ENCODE data around the gene CCDC192.

Gene CCDC192

DNA sequence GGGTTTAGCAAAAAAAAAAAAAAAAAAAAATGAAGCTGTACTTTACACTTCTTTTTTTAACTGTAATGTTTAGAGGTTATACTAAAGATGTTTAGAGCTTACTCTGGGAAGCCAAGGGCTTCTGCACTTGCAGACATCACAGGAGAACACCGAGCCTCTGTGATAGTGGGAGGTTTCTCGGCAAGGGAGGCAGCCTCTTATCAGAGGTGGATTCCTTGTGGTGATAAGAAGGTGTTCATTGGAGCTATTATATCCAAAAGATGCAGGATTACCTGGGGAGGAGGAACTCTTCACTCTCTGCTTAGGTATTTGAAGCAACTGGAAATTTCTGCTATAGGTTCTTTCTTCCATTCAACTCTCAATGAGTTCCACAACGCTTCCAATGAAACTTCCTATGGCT lies 209.2 kb downstream of the CCDC192 start:
- H3K9me3 ChIP-seq (ENCODE audit: insufficient read depth, low read length) = no peaks in the 10 kb centered on the region
- H3K36me3 ChIP-seq (ENCODE audit: insufficient read depth, insufficient read length, low read length) = no peaks in the 10 kb centered on the region
- TF ChIP-seq YY1 (IDR thresholded peaks at IDR 0.05; ENCODE audit: insufficient read depth, insufficient read length) (no peak), SUZ12 (IDR thresholded peaks at IDR 0.05; ENCODE audit: extremely low read depth, insufficient read depth, insufficient read length) (no peak), ZNF274 (IDR thresholded peaks at IDR 0.05; ENCODE audit: low read depth, low read length) (no peak)
- H3K9ac ChIP-seq (ENCODE audit: insufficient read length, low read depth) = no peak overlapping the region
- H3K27me3 ChIP-seq (ENCODE audit: insufficient read depth, insufficient read length) = no peaks in the 10 kb centered on the region
- no peaks in the 10 kb centered on the region for H3K4me1 ChIP-seq (ENCODE audit: insufficient read depth, insufficient read length)
- no peak for DNase-seq (ENCODE audit: low read depth, low spot score)
- H3K4me3 ChIP-seq (ENCODE audit: insufficient read length, low read depth) = no peak overlapping the region

- Histone ChIP-seq H3K36me3 (ENCODE audit: insufficient read depth, insufficient read length, low read length) (no peaks in the 10 kb centered on the region), H3K27me3 (ENCODE audit: insufficient read depth, insufficient read length) (no peaks in the 10 kb centered on the region), H3K4me1 (ENCODE audit: insufficient read depth, insufficient read length) (no peaks in the 10 kb centered on the region), H3K4me3 (ENCODE audit: insufficient read length, low read depth) (no peak overlapping the region), H3K9ac (ENCODE audit: insufficient read length, low read depth) (no peak overlapping the region), H3K9me3 (ENCODE audit: insufficient read depth, low read length) (no peaks in the 10 kb centered on the region)
- DNase-seq (ENCODE audit: low read depth, low spot score) = no peak
- TF ChIP-seq YY1 (IDR thresholded peaks at IDR 0.05; ENCODE audit: insufficient read depth, insufficient read length) (no peak), SUZ12 (IDR thresholded peaks at IDR 0.05; ENCODE audit: extremely low read depth, insufficient read depth, insufficient read length) (no peak), ZNF274 (IDR thresholded peaks at IDR 0.05; ENCODE audit: low read depth, low read length) (no peak)
Observed at GRCh38 chr5:127916885-127917573, 213.8 kb downstream of the CCDC192 start.

DNA sequence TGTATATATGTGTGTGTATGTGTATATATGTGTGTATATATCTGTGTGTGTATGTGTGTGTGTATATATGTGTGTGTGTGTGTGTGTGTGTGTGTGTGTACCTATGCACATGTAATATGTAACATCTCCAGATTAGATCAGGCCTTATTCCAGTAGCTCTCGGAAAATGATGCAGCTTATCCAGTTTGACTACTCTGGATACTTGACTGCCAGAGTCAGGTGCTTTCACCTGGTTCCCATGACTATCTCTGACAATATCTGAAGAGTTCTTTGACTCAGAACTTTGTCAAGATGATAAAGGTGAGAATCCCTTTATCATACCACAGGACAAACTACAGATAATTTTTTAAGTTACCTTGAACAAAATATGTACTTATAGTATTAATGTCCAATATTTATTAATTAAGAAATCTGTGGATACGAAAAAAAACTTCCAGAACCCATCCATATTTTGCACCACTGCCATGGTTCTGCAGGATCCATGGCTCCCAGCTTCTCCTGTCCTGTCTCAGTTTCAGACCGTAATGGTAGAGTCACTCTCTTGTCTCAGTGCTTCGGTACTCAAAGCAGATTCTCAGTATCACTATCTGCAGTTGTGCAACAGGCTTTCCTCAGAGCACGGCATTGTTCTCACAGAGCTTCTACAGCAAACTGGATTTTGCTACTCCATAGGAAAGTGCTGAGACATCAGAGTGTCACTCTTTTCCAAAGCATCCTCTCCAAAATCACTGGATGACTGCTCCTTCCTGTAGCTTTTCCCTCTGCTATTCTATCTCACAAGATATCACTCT lies 216.0 kb downstream of the CCDC192 start:
- Histone ChIP-seq H3K9me3 (ENCODE audit: insufficient read depth, low read length) (no peaks in the 10 kb centered on the region), H3K4me3 (ENCODE audit: insufficient read length, low read depth) (no peak overlapping the region), H3K4me1 (ENCODE audit: insufficient read depth, insufficient read length) (no peaks in the 10 kb centered on the region), H3K27me3 (ENCODE audit: insufficient read depth, insufficient read length) (no peaks in the 10 kb centered on the region), H3K9ac (ENCODE audit: insufficient read length, low read depth) (no peak overlapping the region), H3K36me3 (ENCODE audit: insufficient read depth, insufficient read length, low read length) (no peaks in the 10 kb centered on the region)
- DNase-seq (ENCODE audit: low read depth, low spot score) = no peak
- TF ChIP-seq YY1 (IDR thresholded peaks at IDR 0.05; ENCODE audit: insufficient read depth, insufficient read length) (no peak), SUZ12 (IDR thresholded peaks at IDR 0.05; ENCODE audit: extremely low read depth, insufficient read depth, insufficient read length) (no peak), ZNF274 (IDR thresholded peaks at IDR 0.05; ENCODE audit: low read depth, low read length) (no peak)

DNA sequence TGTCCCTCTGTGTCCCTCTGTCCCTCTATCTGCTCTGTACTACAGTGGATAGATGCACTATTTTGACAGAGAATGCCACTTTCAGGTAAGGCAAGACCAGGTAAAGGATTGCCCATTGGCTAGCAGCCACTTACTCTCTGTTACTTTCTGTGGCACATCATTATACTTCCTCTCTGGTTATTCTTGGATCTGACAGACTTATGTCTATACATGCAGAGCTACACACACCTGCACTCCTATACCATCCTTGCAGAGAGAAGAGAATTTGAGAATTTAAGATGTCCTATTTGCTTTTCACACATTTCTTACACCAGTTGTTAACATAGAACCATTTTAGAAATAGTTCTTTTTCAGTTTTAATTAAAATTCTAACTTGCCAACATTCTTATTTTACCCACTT lies 216.6 kb downstream of the CCDC192 start:
- no peak for TF ChIP-seq ZNF274 (IDR thresholded peaks at IDR 0.05; ENCODE audit: low read depth, low read length)
- TF ChIP-seq YY1 (IDR thresholded peaks at IDR 0.05; ENCODE audit: insufficient read depth, insufficient read length) = no peak
- TF ChIP-seq SUZ12 (IDR thresholded peaks at IDR 0.05; ENCODE audit: extremely low read depth, insufficient read depth, insufficient read length) = no peak
- Histone ChIP-seq H3K36me3 (ENCODE audit: insufficient read depth, insufficient read length, low read length) (no peaks in the 10 kb centered on the region), H3K9ac (ENCODE audit: insufficient read length, low read depth) (no peak overlapping the region), H3K4me1 (ENCODE audit: insufficient read depth, insufficient read length) (no peaks in the 10 kb centered on the region), H3K4me3 (ENCODE audit: insufficient read length, low read depth) (no peak overlapping the region), H3K27me3 (ENCODE audit: insufficient read depth, insufficient read length) (no peaks in the 10 kb centered on the region), H3K9me3 (ENCODE audit: insufficient read depth, low read length) (no peaks in the 10 kb centered on the region)
- DNase-seq (ENCODE audit: low read depth, low spot score) = no peak

DNA sequence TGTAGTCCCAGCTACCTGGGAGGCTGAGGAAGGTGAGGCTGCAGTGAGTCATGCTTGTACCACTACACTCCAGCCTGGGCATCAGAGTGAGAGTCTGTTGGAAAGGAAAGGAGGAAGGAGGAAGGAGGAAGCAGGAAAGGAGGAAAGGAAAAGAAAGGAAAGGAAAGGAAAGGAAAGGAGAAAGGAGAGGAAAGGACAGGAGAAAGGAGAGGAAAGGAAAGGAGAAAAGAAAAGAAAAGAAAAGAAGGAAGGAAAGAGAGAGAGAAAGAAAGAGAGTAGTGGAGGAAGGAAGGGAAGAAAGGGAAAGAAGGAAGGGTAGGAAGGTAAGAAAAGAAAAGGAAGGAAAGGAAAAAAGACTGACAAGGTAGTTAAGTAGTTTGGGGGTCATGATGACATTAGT lies 217.7 kb downstream of the CCDC192 start:
- Histone ChIP-seq H3K9ac (ENCODE audit: insufficient read length, low read depth) (no peak overlapping the region), H3K4me1 (ENCODE audit: insufficient read depth, insufficient read length) (no peaks in the 10 kb centered on the region), H3K36me3 (ENCODE audit: insufficient read depth, insufficient read length, low read length) (no peaks in the 10 kb centered on the region), H3K27me3 (ENCODE audit: insufficient read depth, insufficient read length) (no peaks in the 10 kb centered on the region), H3K9me3 (ENCODE audit: insufficient read depth, low read length) (no peaks in the 10 kb centered on the region), H3K4me3 (ENCODE audit: insufficient read length, low read depth) (no peak overlapping the region)
- TF ChIP-seq YY1 (IDR thresholded peaks at IDR 0.05; ENCODE audit: insufficient read depth, insufficient read length) (no peak), SUZ12 (IDR thresholded peaks at IDR 0.05; ENCODE audit: extremely low read depth, insufficient read depth, insufficient read length) (no peak), ZNF274 (IDR thresholded peaks at IDR 0.05; ENCODE audit: low read depth, low read length) (no peak)
- DNase-seq (ENCODE audit: low read depth, low spot score) = no peak

DNA sequence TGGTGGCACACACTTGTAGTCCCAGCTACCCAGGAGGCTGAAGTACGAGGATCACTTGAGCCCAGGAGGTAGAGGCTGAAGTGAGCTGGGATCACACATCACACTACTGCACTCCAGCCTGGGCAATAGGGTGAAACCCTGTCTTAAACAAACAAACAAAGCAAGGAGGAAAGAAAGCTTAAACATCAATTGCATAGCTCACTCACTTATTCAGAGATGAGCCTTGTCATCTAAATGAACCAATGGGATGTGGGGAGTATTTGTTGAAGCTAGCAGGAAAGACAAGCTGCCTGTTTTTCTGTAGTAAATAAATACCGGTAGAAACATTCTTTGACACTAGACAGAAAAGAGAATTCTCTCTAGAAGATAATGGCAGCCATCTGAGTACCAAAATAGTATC lies 219.4 kb downstream of the CCDC192 start:
- H3K4me1 ChIP-seq (ENCODE audit: insufficient read depth, insufficient read length) = no peaks in the 10 kb centered on the region
- no peak overlapping the region for H3K9ac ChIP-seq (ENCODE audit: insufficient read length, low read depth)
- no peaks in the 10 kb centered on the region for H3K27me3 ChIP-seq (ENCODE audit: insufficient read depth, insufficient read length)
- no peak for DNase-seq (ENCODE audit: low read depth, low spot score)
- TF ChIP-seq YY1 (IDR thresholded peaks at IDR 0.05; ENCODE audit: insufficient read depth, insufficient read length) (no peak), SUZ12 (IDR thresholded peaks at IDR 0.05; ENCODE audit: extremely low read depth, insufficient read depth, insufficient read length) (no peak), ZNF274 (IDR thresholded peaks at IDR 0.05; ENCODE audit: low read depth, low read length) (no peak)
- no peaks in the 10 kb centered on the region for H3K9me3 ChIP-seq (ENCODE audit: insufficient read depth, low read length)
- no peak overlapping the region for H3K4me3 ChIP-seq (ENCODE audit: insufficient read length, low read depth)
- no peaks in the 10 kb centered on the region for H3K36me3 ChIP-seq (ENCODE audit: insufficient read depth, insufficient read length, low read length)

DNA sequence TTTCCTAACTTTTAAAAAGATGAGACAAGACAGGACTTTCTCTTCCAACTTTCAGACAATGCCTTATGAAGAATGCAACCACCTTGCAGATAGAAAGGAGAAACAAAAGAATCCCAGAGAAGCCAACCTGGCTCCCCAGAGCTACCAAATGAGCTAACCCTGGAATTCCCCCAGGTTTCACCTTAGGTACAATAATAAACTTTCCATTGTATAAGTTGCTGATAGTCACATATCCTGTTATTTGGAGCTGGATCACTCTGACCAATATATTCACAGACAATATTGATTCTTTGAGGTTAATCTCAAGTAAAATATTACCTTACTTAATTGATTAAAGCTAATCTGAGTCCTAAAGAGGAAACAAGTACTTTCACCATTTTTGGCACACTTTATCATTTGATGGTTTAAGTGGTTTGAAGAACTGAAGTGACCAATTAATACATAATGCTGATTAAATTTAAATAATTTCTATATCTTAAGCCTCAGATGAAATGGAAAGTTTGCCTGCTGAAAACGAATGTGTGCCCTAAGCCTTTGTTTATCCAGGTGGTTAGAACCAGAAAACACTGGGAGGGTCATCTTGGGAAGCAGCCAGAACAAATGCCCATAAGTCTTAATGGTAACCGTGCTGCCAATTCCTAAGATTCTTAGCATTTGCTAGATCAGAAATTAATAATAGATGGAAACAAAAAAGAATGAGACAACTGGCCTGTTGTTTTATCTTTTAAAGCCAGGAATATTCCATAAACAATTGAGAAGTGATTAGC lies 220.8 kb downstream of the CCDC192 start:
- H3K9me3 ChIP-seq (ENCODE audit: insufficient read depth, low read length) = no peaks in the 10 kb centered on the region
- no peak overlapping the region for H3K4me3 ChIP-seq (ENCODE audit: insufficient read length, low read depth)
- no peaks in the 10 kb centered on the region for H3K36me3 ChIP-seq (ENCODE audit: insufficient read depth, insufficient read length, low read length)
- TF ChIP-seq YY1 (IDR thresholded peaks at IDR 0.05; ENCODE audit: insufficient read depth, insufficient read length) = no peak
- TF ChIP-seq SUZ12 (IDR thresholded peaks at IDR 0.05; ENCODE audit: extremely low read depth, insufficient read depth, insufficient read length) = no peak
- TF ChIP-seq ZNF274 (IDR thresholded peaks at IDR 0.05; ENCODE audit: low read depth, low read length) = no peak
- no peak for DNase-seq (ENCODE audit: low read depth, low spot score)
- H3K4me1 ChIP-seq (ENCODE audit: insufficient read depth, insufficient read length) = no peaks in the 10 kb centered on the region
- no peaks in the 10 kb centered on the region for H3K27me3 ChIP-seq (ENCODE audit: insufficient read depth, insufficient read length)
- H3K9ac ChIP-seq (ENCODE audit: insufficient read length, low read depth) = no peak overlapping the region

Data from NT2/D1 (cell line).